Islet precursor cell (in vitro differentiated cells): ENCODE measurements around the gene CD84.
"Not testable (repeated sequence)": the region's sequence is repeated elsewhere in the genome, so short reads cannot be mapped to it uniquely, and the experiment has no call there.

Experiments
- DNase-seq: peaks from one replicate; pipeline ENCODE4 v3.0.0-alpha.2; 2018

The CD84 gene

GRCh38 chr1:160608514-160608913 is 29.2 kb upstream of the CD84 start:
- DNase-seq = no peak

GRCh38 chr1:160608057-160608456 is 28.8 kb upstream of the CD84 start:
- no peak for DNase-seq

GRCh38 chr1:160607672-160608032 is 28.4 kb upstream of the CD84 start:
- DNase-seq = no peak

- peak; percentile 77 for DNase-seq
These were observed 27.8 kb upstream of the CD84 start for GRCh38 chr1:160607011-160607671.

GRCh38 chr1:160606611-160607010 is 27.3 kb upstream of the CD84 start:
- DNase-seq = no peak

- DNase-seq = no peak
These were observed 26.6 kb upstream of the CD84 start for GRCh38 chr1:160605792-160606479.

- DNase-seq = no peak
These were observed 25.9 kb upstream of the CD84 start for GRCh38 chr1:160605205-160605604.

- DNase-seq = no peak
These were observed 18.4 kb upstream of the CD84 start for GRCh38 chr1:160597705-160598104.

GRCh38 chr1:160597051-160597450 is 17.8 kb upstream of the CD84 start:
- no peak for DNase-seq

GRCh38 chr1:160590488-160590887 is 11.2 kb upstream of the CD84 start:
- DNase-seq = no peak

- no peak for DNase-seq
These were observed 9.2 kb upstream of the CD84 start for GRCh38 chr1:160588468-160588867.

- no peak for DNase-seq
These were observed 5.5 kb upstream of the CD84 start for GRCh38 chr1:160584784-160585183.

- DNase-seq = not testable (repeated sequence)
These were observed 3.7 kb upstream of the CD84 start for GRCh38 chr1:160582976-160583375.

GRCh38 chr1:160581961-160582360 is 2.7 kb upstream of the CD84 start:
- no peak for DNase-seq

GRCh38 chr1:160580221-160580812 is 1.0 kb upstream of the CD84 start:
- no peak for DNase-seq

GRCh38 chr1:160578525-160579191 is 638 bp downstream of the CD84 start:
- no peak for DNase-seq

- DNase-seq = no peak
These were observed 1.1 kb downstream of the CD84 start for GRCh38 chr1:160578175-160578524.

GRCh38 chr1:160577671-160578070 is 1.6 kb downstream of the CD84 start:
- no peak for DNase-seq

GRCh38 chr1:160576884-160577283 is 2.4 kb downstream of the CD84 start:
- DNase-seq = no peak

- no peak for DNase-seq
These were observed 2.9 kb downstream of the CD84 start for GRCh38 chr1:160576390-160576789.

- no peak for DNase-seq
These were observed 4.1 kb downstream of the CD84 start for GRCh38 chr1:160575112-160575664.

GRCh38 chr1:160570840-160571239 is 8.5 kb downstream of the CD84 start:
- DNase-seq = no peak

GRCh38 chr1:160569806-160570205 is 9.5 kb downstream of the CD84 start:
- DNase-seq = no peak
